HG03565 (cell line): ENCODE results near the gene PRSS3.
"Not testable (repeated sequence)": the region's sequence is repeated elsewhere in the genome, so short reads cannot be mapped to it uniquely, and the experiment has no call there.

ENCODE experiments used
- ATAC-seq: cut with Tn5 transposase; IDR thresholded peaks from one replicate; pipeline ENCODE4 v1.9.1; 2021; ENCODE audit warnings: mild to moderate bottlenecking, moderate library complexity; ENCODE audit not compliant: unreplicated experiment

Gene PRSS3

GRCh38 chr9:33817327-33818166 is 22.2 kb downstream of the PRSS3 start:
- ATAC-seq: no peak

- ATAC-seq: no peak
Measured at GRCh38 chr9:33818167-33818846, 22.9 kb downstream of the PRSS3 start.

GRCh38 chr9:33818847-33819500 is 23.6 kb downstream of the PRSS3 start:
- ATAC-seq: no peak

GRCh38 chr9:33820231-33820745 is 24.9 kb downstream of the PRSS3 start:
- no peak for ATAC-seq

- no peak for ATAC-seq
Measured at GRCh38 chr9:33823801-33824200, 28.4 kb downstream of the PRSS3 start.

- ATAC-seq: not testable (repeated sequence)
Measured at GRCh38 chr9:33827285-33827684, 31.9 kb downstream of the PRSS3 start.

- ATAC-seq: not testable (repeated sequence)
Measured at GRCh38 chr9:33829641-33830230, 34.4 kb downstream of the PRSS3 start.

- no peak for ATAC-seq
Measured at GRCh38 chr9:33835625-33836260, 40.4 kb downstream of the PRSS3 start.

- not testable (repeated sequence) for ATAC-seq
Measured at GRCh38 chr9:33836261-33836660, 40.9 kb downstream of the PRSS3 start.

- no peak for ATAC-seq
Measured at GRCh38 chr9:33837138-33837537, 41.8 kb downstream of the PRSS3 start.

GRCh38 chr9:33840381-33840780 is 45.0 kb downstream of the PRSS3 start:
- no peak for ATAC-seq

- ATAC-seq: no peak
Measured at GRCh38 chr9:33843312-33843961, 48.1 kb downstream of the PRSS3 start.

- ATAC-seq: no peak
Measured at GRCh38 chr9:33846231-33846630, 50.9 kb downstream of the PRSS3 start.

GRCh38 chr9:33847894-33848205 is 52.5 kb downstream of the PRSS3 start:
- not testable (repeated sequence) for ATAC-seq
